ENCODE results near the gene STN1.

STN1 gene

DNA sequence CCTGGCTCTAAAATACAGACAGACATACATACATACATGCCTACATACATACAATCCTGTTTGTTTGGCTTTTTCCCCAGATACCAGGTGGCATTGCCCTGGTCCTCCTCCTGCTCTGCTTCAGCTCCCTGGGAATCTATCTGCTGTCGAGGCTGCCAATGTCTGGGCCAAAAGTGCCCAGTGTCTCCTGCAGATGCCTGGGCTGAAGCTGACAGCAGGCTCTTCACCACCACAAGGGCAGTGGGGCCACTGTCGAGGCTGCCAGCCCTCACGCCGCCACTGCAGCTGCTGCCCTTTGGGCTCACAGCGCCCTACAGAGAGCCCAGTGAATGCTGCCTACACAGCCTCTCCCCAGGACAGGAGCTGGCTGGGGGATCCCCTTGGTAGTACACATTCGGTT lies 18.0 kb upstream of the STN1 start:
- TF ChIP-seq, protein P1, sequence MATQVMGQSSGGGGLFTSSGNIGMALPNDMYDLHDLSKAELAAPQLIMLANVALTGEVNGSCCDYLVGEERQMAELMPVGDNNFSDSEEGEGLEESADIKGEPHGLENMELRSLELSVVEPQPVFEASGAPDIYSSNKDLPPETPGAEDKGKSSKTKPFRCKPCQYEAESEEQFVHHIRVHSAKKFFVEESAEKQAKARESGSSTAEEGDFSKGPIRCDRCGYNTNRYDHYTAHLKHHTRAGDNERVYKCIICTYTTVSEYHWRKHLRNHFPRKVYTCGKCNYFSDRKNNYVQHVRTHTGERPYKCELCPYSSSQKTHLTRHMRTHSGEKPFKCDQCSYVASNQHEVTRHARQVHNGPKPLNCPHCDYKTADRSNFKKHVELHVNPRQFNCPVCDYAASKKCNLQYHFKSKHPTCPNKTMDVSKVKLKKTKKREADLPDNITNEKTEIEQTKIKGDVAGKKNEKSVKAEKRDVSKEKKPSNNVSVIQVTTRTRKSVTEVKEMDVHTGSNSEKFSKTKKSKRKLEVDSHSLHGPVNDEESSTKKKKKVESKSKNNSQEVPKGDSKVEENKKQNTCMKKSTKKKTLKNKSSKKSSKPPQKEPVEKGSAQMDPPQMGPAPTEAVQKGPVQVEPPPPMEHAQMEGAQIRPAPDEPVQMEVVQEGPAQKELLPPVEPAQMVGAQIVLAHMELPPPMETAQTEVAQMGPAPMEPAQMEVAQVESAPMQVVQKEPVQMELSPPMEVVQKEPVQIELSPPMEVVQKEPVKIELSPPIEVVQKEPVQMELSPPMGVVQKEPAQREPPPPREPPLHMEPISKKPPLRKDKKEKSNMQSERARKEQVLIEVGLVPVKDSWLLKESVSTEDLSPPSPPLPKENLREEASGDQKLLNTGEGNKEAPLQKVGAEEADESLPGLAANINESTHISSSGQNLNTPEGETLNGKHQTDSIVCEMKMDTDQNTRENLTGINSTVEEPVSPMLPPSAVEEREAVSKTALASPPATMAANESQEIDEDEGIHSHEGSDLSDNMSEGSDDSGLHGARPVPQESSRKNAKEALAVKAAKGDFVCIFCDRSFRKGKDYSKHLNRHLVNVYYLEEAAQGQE (IDR thresholded peaks at IDR 0.05; ENCODE audit: low read depth): no peak
- TF ChIP-seq NFIC (IDR thresholded peaks at IDR 0.05) (no peak), RAD21 (IDR thresholded peaks at IDR 0.05; ENCODE audit: low read depth) (no peak), YY1 (IDR thresholded peaks at IDR 0.05; ENCODE audit: low read depth) (no peak), FOXM1 (IDR thresholded peaks at IDR 0.05; ENCODE audit: borderline replicate concordance, low read depth) (no peak), USF1 (IDR thresholded peaks at IDR 0.05) (no peak), TAF1 (IDR thresholded peaks at IDR 0.05; ENCODE audit: low read depth) (no peak), ZBTB7A (IDR thresholded peaks at IDR 0.05; ENCODE audit: low read depth) (no peak), CREB1 (IDR thresholded peaks at IDR 0.05; ENCODE audit: low read depth) (no peak), EGR1 (IDR thresholded peaks at IDR 0.05) (no peak), CEBPB (IDR thresholded peaks at IDR 0.05) (no peak)
- TF ChIP-seq, protein P2, sequence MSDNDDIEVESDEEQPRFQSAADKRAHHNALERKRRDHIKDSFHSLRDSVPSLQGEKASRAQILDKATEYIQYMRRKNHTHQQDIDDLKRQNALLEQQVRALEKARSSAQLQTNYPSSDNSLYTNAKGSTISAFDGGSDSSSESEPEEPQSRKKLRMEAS (IDR thresholded peaks at IDR 0.05): no peak

GRCh38 chr10:103934308-103934707 lies 16.3 kb upstream of the STN1 start:
- no peak for TF ChIP-seq TCF12 (IDR thresholded peaks at IDR 0.05; ENCODE audit: low read depth)
- TF ChIP-seq YY1 (IDR thresholded peaks at IDR 0.05; ENCODE audit: low read depth): no peak

DNA sequence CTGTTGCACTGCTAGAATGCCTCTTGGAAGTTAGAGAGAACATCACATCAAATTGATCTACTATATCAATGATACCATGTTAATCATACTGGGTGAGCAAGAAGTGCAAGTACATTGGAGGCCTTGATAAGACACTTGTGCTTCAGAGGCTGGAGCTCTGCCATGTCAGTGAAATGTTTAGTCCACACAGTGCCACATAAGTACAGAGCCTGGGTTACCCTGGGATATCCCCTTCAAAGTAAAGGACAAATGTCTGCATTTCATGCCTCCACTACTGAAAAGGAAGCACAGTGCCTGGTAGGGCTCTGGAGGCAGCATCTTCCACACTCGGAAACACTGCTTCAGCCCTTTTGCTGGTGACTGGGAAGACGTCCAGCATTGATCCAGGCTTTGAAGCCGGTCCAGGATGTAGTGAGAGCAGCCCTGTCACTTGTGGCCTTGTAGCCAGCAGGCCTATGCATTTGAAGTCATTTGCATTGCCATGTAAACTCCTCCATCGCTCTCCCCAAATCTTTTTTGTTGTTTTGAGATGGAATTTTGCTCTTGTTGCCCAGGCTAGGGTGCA lies 15.7 kb upstream of the STN1 start:
- TF ChIP-seq TCF12 (IDR thresholded peaks at IDR 0.05; ENCODE audit: low read depth) (no peak), CREB1 (IDR thresholded peaks at IDR 0.05; ENCODE audit: low read depth) (no peak), ZBTB7A (IDR thresholded peaks at IDR 0.05; ENCODE audit: low read depth) (no peak), TEAD4 (IDR thresholded peaks at IDR 0.05) (no peak), TAF1 (IDR thresholded peaks at IDR 0.05; ENCODE audit: low read depth) (no peak)
- TF ChIP-seq, protein P1 (IDR thresholded peaks at IDR 0.05; ENCODE audit: low read depth): no peak
- TF ChIP-seq, protein P2 (IDR thresholded peaks at IDR 0.05): no peak

- TF ChIP-seq FOXM1 (IDR thresholded peaks at IDR 0.05; ENCODE audit: borderline replicate concordance, low read depth) (no peak), RAD21 (IDR thresholded peaks at IDR 0.05; ENCODE audit: low read depth) (no peak), TCF12 (IDR thresholded peaks at IDR 0.05; ENCODE audit: low read depth) (no peak), TEAD4 (IDR thresholded peaks at IDR 0.05) (no peak), EP300 (IDR thresholded peaks at IDR 0.05; ENCODE audit: borderline replicate concordance) (no peak), USF1 (IDR thresholded peaks at IDR 0.05) (no peak), CREB1 (IDR thresholded peaks at IDR 0.05; ENCODE audit: low read depth) (no peak), EGR1 (IDR thresholded peaks at IDR 0.05) (no peak), NFIC (IDR thresholded peaks at IDR 0.05) (no peak), TAF1 (IDR thresholded peaks at IDR 0.05; ENCODE audit: low read depth) (no peak), ZBTB7A (IDR thresholded peaks at IDR 0.05; ENCODE audit: low read depth) (no peak), CEBPB (IDR thresholded peaks at IDR 0.05) (no peak), YY1 (IDR thresholded peaks at IDR 0.05; ENCODE audit: low read depth) (no peak)
- TF ChIP-seq, protein P2 (IDR thresholded peaks at IDR 0.05): no peak
- TF ChIP-seq, protein P1 (IDR thresholded peaks at IDR 0.05; ENCODE audit: low read depth): no peak
Observed at GRCh38 chr10:103932971-103933370, 15.0 kb upstream of the STN1 start.
